AG04450 (cell line): Measurements from ENCODE around the gene PSEN1. TPM values are rescaled to one million over a fixed set of nuclear protein-coding genes. Genes with fewer than 3 reads are reported as not detected.

Experiments used
- CTCF ChIA-PET: fragments of 300-600, 350-600 bp; formaldehyde crosslinking; extraction: SDS; loops from one replicate; lab custom pipeline; 2022; ENCODE audit warnings: antibody characterized with exemption, inconsistent platforms; lab: Charles Lee
- POLR2A ChIA-PET: fragments of 350-600 bp; formaldehyde crosslinking; extraction: SDS; loops from one replicate; lab custom pipeline; 2021; ENCODE audit warnings: antibody characterized with exemption, inconsistent platforms; lab: Yijun Ruan, JAX
- DNase-seq: peaks from one replicate; pipeline ENCODE4 v3.0.0-alpha.2; 2011; ENCODE audit warnings: low read depth, low spot score
- H3K27ac ChIP-seq: one replicate; pipeline ENCODE4 v1.5.1; 2012; ENCODE audit warnings: low read depth, low read length, control low read depth
- H3K27me3 ChIP-seq: one replicate; pipeline ENCODE4 v1.6.0; 2012; ENCODE audit warnings: low read length; ENCODE audit not compliant: control insufficient read depth, insufficient read depth
- H3K4me3 ChIP-seq: 2 replicates; pipeline ENCODE4 v1.5.1; 2011; ENCODE audit warnings: mild to moderate bottlenecking, low read depth, low read length, control low read depth
- H3K9me3 ChIP-seq: 2 replicates; pipeline ENCODE4 v1.5.1; 2012; ENCODE audit warnings: low read length; ENCODE audit not compliant: control insufficient read depth, insufficient read depth
- polyA minus RNA-seq: library from RNA; depleted of rRNA, polyadenylated mRNA; stranded (reverse); fragments of >200 nt; gene quantifications from 2 replicates; pipeline ENCODE4 v1.2.3, GENCODE V29; 2011; rRNA and poly(A)+ RNA removed
- polyA plus RNA-seq: library from polyadenylated mRNA; depleted of rRNA; stranded (reverse); fragments of >200 nt; gene quantifications from 2 replicates; pipeline ENCODE4 v1.2.3, GENCODE V29; 2011; rRNA removed
- TF ChIP-seq, protein P1 (sequence below): IDR thresholded peaks from 2 replicates; pipeline ENCODE4 v1.5.1; 2011; ENCODE audit warnings: low read depth, low read length, control low read depth, inconsistent platforms

PSEN1 gene
- polyA plus RNA-seq (20.2 and 37.3 TPM in 2 replicates), polyA minus RNA-seq (58.4 and 64.8 TPM in 2 replicates)

DNA sequence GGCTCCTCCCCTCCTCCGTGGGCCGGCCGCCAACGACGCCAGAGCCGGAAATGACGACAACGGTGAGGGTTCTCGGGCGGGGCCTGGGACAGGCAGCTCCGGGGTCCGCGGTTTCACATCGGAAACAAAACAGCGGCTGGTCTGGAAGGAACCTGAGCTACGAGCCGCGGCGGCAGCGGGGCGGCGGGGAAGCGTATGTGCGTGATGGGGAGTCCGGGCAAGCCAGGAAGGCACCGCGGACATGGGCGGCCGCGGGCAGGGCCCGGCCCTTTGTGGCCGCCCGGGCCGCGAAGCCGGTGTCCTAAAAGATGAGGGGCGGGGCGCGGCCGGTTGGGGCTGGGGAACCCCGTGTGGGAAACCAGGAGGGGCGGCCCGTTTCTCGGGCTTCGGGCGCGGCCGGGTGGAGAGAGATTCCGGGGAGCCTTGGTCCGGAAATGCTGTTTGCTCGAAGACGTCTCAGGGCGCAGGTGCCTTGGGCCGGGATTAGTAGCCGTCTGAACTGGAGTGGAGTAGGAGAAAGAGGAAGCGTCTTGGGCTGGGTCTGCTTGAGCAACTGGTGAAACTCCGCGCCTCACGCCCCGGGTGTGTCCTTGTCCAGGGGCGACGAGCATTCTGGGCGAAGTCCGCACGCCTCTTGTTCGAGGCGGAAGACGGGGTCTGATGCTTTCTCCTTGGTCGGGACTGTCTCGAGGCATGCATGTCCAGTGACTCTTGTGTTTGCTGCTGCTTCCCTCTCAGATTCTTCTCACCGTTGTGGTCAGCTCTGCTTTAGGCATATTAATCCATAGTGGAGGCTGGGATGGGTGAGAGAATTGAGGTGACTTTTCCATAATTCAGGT is at the start of gene PSEN1:
Gene PSEN1 (plus strand): TSS at position 121 of the 839 bp plus-strand sequence. CDS start 11,513 bp downstream, outside the sequence.
- CTCF ChIA-PET, result interaction anchor here (1.6 kb wide), 1 partner anchor 12 kb away, joined by 4 read pairs; no protein-coding TSS in a partner anchor
- Histone ChIP-seq H3K9me3 (peaks cover 8% of the 10 kb centered on the region), H3K27me3 (no peaks in the 10 kb centered on the region), H3K4me3 (peak within 1 kb of the TSS; percentile 90), H3K27ac (peak within 1 kb of the TSS; percentile 93)
- peak; percentile 76 for DNase-seq
- POLR2A ChIA-PET, result interaction anchor here (0.6 to 1.2 kb wide), 8 partner anchors 11 to 1194 kb away, joined by 3 to 11 read pairs (median 4); partner anchors contain the start of genes RBM25 and RIOX1
- TF ChIP-seq, protein P1, sequence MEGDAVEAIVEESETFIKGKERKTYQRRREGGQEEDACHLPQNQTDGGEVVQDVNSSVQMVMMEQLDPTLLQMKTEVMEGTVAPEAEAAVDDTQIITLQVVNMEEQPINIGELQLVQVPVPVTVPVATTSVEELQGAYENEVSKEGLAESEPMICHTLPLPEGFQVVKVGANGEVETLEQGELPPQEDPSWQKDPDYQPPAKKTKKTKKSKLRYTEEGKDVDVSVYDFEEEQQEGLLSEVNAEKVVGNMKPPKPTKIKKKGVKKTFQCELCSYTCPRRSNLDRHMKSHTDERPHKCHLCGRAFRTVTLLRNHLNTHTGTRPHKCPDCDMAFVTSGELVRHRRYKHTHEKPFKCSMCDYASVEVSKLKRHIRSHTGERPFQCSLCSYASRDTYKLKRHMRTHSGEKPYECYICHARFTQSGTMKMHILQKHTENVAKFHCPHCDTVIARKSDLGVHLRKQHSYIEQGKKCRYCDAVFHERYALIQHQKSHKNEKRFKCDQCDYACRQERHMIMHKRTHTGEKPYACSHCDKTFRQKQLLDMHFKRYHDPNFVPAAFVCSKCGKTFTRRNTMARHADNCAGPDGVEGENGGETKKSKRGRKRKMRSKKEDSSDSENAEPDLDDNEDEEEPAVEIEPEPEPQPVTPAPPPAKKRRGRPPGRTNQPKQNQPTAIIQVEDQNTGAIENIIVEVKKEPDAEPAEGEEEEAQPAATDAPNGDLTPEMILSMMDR, result no peak

DNA sequence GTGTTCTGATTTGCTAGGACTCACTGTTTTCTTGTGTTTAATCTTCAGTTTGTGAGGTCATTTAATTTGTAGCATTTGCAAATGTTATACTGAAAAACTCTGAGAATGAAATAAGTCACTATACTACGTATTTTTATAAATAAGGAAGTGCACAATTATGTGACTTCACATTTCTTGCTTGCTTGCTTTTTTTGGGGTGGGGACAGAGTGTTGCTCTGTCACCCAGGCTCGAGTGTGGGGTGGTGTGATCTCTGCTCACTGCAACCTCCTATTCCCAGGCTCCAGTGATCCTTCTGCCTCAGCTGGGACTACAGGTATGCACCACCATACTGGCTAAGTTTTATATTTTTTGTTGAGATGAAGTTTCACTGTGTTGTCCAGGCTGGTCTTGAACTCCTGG is 45.3 kb upstream of the PSEN1 start:
- ChIA-PET POLR2A (no interaction called here), CTCF (no interaction called here)
- Histone ChIP-seq H3K4me3 (no peak overlapping the region), H3K27me3 (no peaks in the 10 kb centered on the region), H3K27ac (no peak overlapping the region), H3K9me3 (no peaks in the 10 kb centered on the region)
- TF ChIP-seq, protein P1, result no peak
- DNase-seq, result no peak

DNA sequence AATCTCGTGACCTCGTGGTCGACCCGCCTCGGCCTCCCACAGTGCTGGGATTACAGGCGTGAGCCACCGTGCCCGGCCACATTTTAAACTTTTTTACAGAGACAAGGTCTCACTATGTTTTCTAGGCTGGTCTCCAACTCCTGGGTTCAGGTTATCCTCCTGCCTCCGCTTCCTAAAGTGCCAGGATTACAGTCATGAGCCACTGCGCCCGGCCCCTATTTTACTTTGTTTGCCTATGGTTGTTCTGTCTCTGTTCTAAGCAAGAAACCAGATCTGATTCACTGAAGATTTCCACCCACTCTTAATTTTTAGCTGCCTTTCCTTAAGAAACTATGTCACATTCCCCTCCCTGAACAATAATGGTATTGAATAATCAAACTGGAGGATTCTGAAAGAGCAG is 38.9 kb upstream of the PSEN1 start:
- H3K27ac ChIP-seq, result no peak overlapping the region
- ChIA-PET POLR2A (no interaction called here), CTCF (no interaction called here)
- H3K4me3 ChIP-seq, result no peak overlapping the region
- no peaks in the 10 kb centered on the region; the same call in 1 of the 2 replicates for H3K9me3 ChIP-seq
- no peak for DNase-seq
- TF ChIP-seq, protein P1, result no peak
- H3K27me3 ChIP-seq, result no peaks in the 10 kb centered on the region

DNA sequence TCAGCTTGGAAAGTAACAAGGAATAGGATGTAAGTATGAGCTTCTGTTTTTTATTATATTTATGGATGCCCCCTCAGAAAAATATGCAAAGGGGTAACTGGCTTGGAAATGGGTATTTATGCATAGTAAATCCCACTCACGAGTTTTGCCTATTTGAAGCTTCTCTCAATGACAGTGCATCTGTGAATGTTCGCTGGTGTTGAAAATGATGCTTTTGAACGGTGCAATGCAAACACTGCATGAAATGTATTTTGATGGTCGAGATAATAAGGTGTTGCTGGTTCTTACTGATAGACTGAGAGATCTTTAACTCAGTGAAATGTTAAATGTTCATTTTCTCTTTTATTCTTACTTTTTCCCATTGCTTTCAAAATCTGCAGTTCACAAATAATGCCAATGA is 36.0 kb upstream of the PSEN1 start:
- ChIA-PET CTCF (interaction anchor here (1.0 kb wide), 1 partner anchor 26 kb away, joined by 4 read pairs; no protein-coding TSS in a partner anchor), POLR2A (no interaction called here)
- no peaks in the 10 kb centered on the region; the same call in 1 of the 2 replicates for H3K9me3 ChIP-seq
- DNase-seq, result no peak
- TF ChIP-seq, protein P1, result no peak
- no peak overlapping the region for H3K4me3 ChIP-seq
- H3K27ac ChIP-seq, result no peak overlapping the region
- H3K27me3 ChIP-seq, result no peaks in the 10 kb centered on the region
